ENCODE measurements around the gene APOBEC3B.
"Not testable (repeated sequence)": the region's sequence is repeated elsewhere in the genome, so short reads cannot be mapped to it uniquely, and the experiment has no call there.

The APOBEC3B gene

DNA sequence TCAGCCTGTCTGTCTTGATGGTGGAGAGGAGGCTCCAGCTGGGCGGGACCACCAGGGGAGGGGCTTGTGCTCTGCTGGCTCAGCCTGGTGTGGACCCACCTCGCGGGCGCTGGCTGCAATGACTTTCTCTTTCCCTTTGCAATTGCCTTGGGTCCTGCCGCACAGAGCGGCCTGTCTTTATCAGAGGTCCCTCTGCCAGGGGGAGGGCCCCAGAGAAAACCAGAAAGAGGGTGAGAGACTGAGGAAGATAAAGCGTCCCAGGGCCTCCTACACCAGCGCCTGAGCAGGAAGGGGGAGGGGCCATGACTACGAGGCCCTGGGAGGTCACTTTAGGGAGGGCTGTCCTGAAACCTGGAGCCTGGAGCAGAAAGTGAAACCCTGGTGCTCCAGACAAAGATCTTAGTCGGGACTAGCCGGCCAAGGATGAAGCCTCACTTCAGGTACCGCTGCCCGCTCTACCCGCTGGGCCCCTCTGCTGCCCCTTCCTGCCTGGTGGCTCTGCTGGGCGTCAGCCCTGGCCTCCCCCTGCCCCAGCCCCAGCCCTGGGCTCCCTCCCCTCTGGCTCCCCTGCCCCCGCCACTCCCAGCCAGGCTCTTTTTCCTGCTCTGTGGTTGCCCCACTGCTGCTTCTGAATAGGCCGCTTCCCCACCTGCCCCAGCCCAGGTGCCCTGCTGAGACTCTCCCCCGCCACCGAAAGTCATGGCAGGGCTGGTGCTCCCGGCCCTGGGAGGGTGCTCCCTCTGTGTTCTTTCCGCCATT, 58.6 kb downstream of the APOBEC3B start, which contains the start of gene APOBEC3F:
Gene APOBEC3F (plus strand): TSS at position 327 of the 759 bp plus-strand sequence. CDS start 97 bp downstream, at position 424.
- 3% methylated on average over 18 of the region's 21 CpGs for WGBS
- Histone ChIP-seq H3K4me3 (ENCODE audit: low read length) (peak within 1 kb of the TSS; percentile 52), H3K27ac (ENCODE audit: low read depth, low read length) (peak within 1 kb of the TSS; percentile 84; the same call in 1 of the 2 replicates), H3K9ac (ENCODE audit: low read depth, low read length) (peak within 1 kb of the TSS; percentile 52)
- not testable (repeated sequence) for H3K36me3 ChIP-seq (ENCODE audit: insufficient read depth, low read length); H3K9me3 ChIP-seq (ENCODE audit: insufficient read depth, low read depth, low read length); H3K4me1 ChIP-seq (ENCODE audit: insufficient read depth, low read length); H3K27me3 ChIP-seq (ENCODE audit: insufficient read depth, low read length)

DNA sequence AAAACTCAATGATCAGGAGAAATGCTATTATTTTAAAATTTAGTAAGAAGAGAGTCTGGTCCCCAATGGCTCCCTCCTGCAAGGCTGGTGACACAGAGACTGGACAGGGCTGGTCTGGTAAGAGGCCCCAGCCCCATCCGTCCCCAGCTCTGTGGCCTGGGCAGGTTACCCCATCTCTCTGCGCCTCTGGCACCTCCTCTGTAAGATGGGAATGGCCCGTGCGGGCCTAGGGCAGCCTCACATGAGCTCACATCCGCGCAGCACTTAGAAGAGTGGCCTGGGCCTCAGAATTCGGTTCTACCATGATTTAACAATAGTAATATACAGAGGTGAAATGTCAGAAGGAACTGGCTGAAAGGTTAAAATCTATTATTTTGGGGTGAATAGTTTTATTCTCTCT, 59.8 kb downstream of the APOBEC3B start:
- no peaks in the 10 kb centered on the region for H3K36me3 ChIP-seq (ENCODE audit: insufficient read depth, low read length)
- H3K4me1 ChIP-seq (ENCODE audit: insufficient read depth, low read length) = peaks cover 9% of the 10 kb centered on the region
- peak overlapping the region; percentile 52; the same call in 1 of the 2 replicates for H3K4me3 ChIP-seq (ENCODE audit: low read length)
- no peak overlapping the region for H3K27ac ChIP-seq (ENCODE audit: low read depth, low read length)
- H3K9ac ChIP-seq (ENCODE audit: low read depth, low read length) = no peak overlapping the region
- H3K9me3 ChIP-seq (ENCODE audit: insufficient read depth, low read depth, low read length) = no peaks in the 10 kb centered on the region
- WGBS = 95% methylated on average over 6 of the region's 7 CpGs
- no peaks in the 10 kb centered on the region for H3K27me3 ChIP-seq (ENCODE audit: insufficient read depth, low read length)
